HepG2 (cell line): ENCODE results near the gene RAB20.

Experiments used
- CTCF ChIP-seq: sonication (generic); formaldehyde crosslinking; IDR thresholded peaks from 2 replicates; pipeline ENCODE4 v1.5.0; 2020; ENCODE audit warnings: mild to moderate bottlenecking, missing genetic modification reagents, moderate library complexity
- PHF8 ChIP-seq: sonication (generic); formaldehyde crosslinking; IDR thresholded peaks from 2 replicates; pipeline ENCODE4 v1.5.0; 2020; ENCODE audit warnings: missing genetic modification reagents
- SP1 ChIP-seq, 2 experiments: fragments of 450-650 bp in 1 of 2; sonication (generic) in 1 of 2; formaldehyde crosslinking in 1 of 2; IDR thresholded peaks; 2 replicates each; pipeline versions ENCODE4 v1.4.0 to v1.6.1; 2016 to 2020; ENCODE audit warnings: missing genetic modification reagents in 1 of 2
- ZNF414 ChIP-seq: sonication (generic); formaldehyde crosslinking; IDR thresholded peaks from 2 replicates; pipeline ENCODE4 v1.5.0; 2020; ENCODE audit warnings: missing genetic modification reagents

GRCh38 chr13:110519506-110519905, 42.0 kb downstream of the RAB20 start:
- TF ChIP-seq CTCF (CRISPR knock-in tag) (no peak), ZNF414 (CRISPR knock-in tag) (no peak), PHF8 (no peak), SP1 (IDR thresholded peaks at IDR 0.05) (no peak), SP1 (CRISPR knock-in tag; IDR thresholded peaks at IDR 0.05) (no peak)
